Activated CD8-positive, alpha-beta T cell treated with anti-CD3 and anti-CD28 coated beads for 36 hours (primary cell): ENCODE results near the gene MICAL1. TPM values are rescaled to one million over a fixed set of nuclear protein-coding genes. Genes with fewer than 3 reads are reported as not detected.

Experiments used
- ATAC-seq: fragments of 200-7000 bp; cut with Tn5 transposase; one replicate; pipeline ENCODE4 v1.10.0; 2021; ENCODE audit warnings: mild to moderate bottlenecking, moderate library complexity
- CTCF ChIA-PET: fragments of 350-600 bp; sonication (Branson Sonifier 250); formaldehyde crosslinking; loops from one replicate; lab custom pipeline; 2021; ENCODE audit warnings: antibody characterized with exemption; lab: Charles Lee
- POLR2A ChIA-PET: fragments of 350-600 bp; sonication (Branson Sonifier 250); formaldehyde crosslinking; loops from one replicate; lab custom pipeline; 2021; ENCODE audit warnings: antibody characterized with exemption; lab: Charles Lee
- DNase-seq: peaks from one replicate; pipeline ENCODE4 v3.0.0-alpha.2; 2020
- H3K27ac Mint-ChIP-seq: one replicate; pipeline ENCODE4 v1.8.0; 2021; ENCODE audit warnings: mild to moderate bottlenecking, mixed read lengths
- H3K27me3 Mint-ChIP-seq: one replicate; pipeline ENCODE4 v1.8.0; 2021; ENCODE audit warnings: mixed read lengths
- H3K36me3 Mint-ChIP-seq: one replicate; pipeline ENCODE4 v1.8.0; 2021; ENCODE audit warnings: low read depth, mixed read lengths
- H3K4me1 Mint-ChIP-seq: one replicate; pipeline ENCODE4 v1.8.0; 2021; ENCODE audit warnings: low read depth, mixed read lengths
- H3K4me3 Mint-ChIP-seq: one replicate; pipeline ENCODE4 v1.8.0; 2021; ENCODE audit warnings: mild to moderate bottlenecking, moderate library complexity, mixed read lengths
- H3K9me3 Mint-ChIP-seq: one replicate; pipeline ENCODE4 v1.8.0; 2021; ENCODE audit warnings: mixed read lengths
- CTCF ChIP-seq: fragments of 200-600 bp; IDR thresholded peaks from one replicate; pipeline ENCODE4 v1.8.0; 2022; ENCODE audit warnings: antibody characterized with exemption, mild to moderate bottlenecking
- intact Hi-C: fragments of 100-400 bp; cut with micrococcal nuclease; formaldehyde crosslinking; loops from one replicate; pipeline ENCODE4 v1.10.0; 2022
- total RNA-seq, 2 experiments: library from RNA; stranded (reverse); gene quantifications; one replicate each; pipeline ENCODE4 v1.2.3, GENCODE V29; 2021

The MICAL1 gene
- total RNA-seq, 2 experiments from 2014 or later, result 17.7 TPM

GRCh38 chr6:109428889-109429477, 26.6 kb downstream of the MICAL1 start:
- Mint-ChIP-seq H3K27ac (no peak overlapping the region), H3K27me3 (no peaks in the 10 kb centered on the region), H3K4me3 (no peak overlapping the region), H3K36me3 (no peaks in the 10 kb centered on the region), H3K4me1 (peaks cover 5% of the 10 kb centered on the region), H3K9me3 (no peaks in the 10 kb centered on the region)
- intact Hi-C loops, result no loop called here
- ChIA-PET POLR2A (interaction anchor here (1.5 kb wide), 1 partner anchor 12 kb away, joined by 3 read pairs; the partner anchor contains the start of gene SMPD2), CTCF (interaction anchor here (0.7 kb wide), 1 partner anchor 89 kb away, joined by 3 read pairs; no protein-coding TSS in a partner anchor)
- ATAC-seq (no peak), DNase-seq (no peak)
- no peak for TF ChIP-seq CTCF

GRCh38 chr6:109424946-109425345, 30.6 kb downstream of the MICAL1 start:
- POLR2A ChIA-PET, result interaction anchor here (0.6 kb wide), 1 partner anchor 1158 kb away, joined by 3 read pairs; no protein-coding TSS in a partner anchor
- H3K4me3 Mint-ChIP-seq, result no peak overlapping the region
- H3K9me3 Mint-ChIP-seq, result no peaks in the 10 kb centered on the region
- no peaks in the 10 kb centered on the region for H3K36me3 Mint-ChIP-seq
- DNase-seq, result no peak
- H3K27ac Mint-ChIP-seq, result no peak overlapping the region
- ATAC-seq, result no peak
- TF ChIP-seq CTCF, result no peak
- no peaks in the 10 kb centered on the region for H3K27me3 Mint-ChIP-seq
- CTCF ChIA-PET, result no interaction called here
- H3K4me1 Mint-ChIP-seq, result peaks cover 5% of the 10 kb centered on the region
- intact Hi-C loops, result no loop called here

GRCh38 chr6:109421184-109421583, 34.4 kb downstream of the MICAL1 start:
- Mint-ChIP-seq H3K27ac (no peak overlapping the region), H3K27me3 (no peaks in the 10 kb centered on the region), H3K4me1 (peaks cover 4% of the 10 kb centered on the region), H3K36me3 (no peaks in the 10 kb centered on the region), H3K9me3 (no peaks in the 10 kb centered on the region), H3K4me3 (no peak overlapping the region)
- ATAC-seq (no peak), DNase-seq (no peak)
- CTCF ChIA-PET, result interaction anchor here (1.3 kb wide), 1 partner anchor 234 kb away, joined by 3 read pairs; no protein-coding TSS in a partner anchor
- TF ChIP-seq CTCF, result no peak
- POLR2A ChIA-PET, result interaction anchor here (0.6 kb wide), 1 partner anchor 615 kb away, joined by 3 read pairs; no protein-coding TSS in a partner anchor
- intact Hi-C loops, result no loop called here

- Mint-ChIP-seq H3K4me1 (peaks cover under 1% of the 10 kb centered on the region), H3K4me3 (no peak overlapping the region), H3K36me3 (no peaks in the 10 kb centered on the region), H3K9me3 (no peaks in the 10 kb centered on the region), H3K27me3 (no peaks in the 10 kb centered on the region), H3K27ac (no peak overlapping the region)
- TF ChIP-seq CTCF, result no peak
- ChIA-PET CTCF (no interaction called here), POLR2A (interaction anchor here (0.6 kb wide), 1 partner anchor 615 kb away, joined by 3 read pairs; no protein-coding TSS in a partner anchor)
- no peak for ATAC-seq
- no peak for DNase-seq
- intact Hi-C loops, result no loop called here
Measured at GRCh38 chr6:109420751-109421150, 34.8 kb downstream of the MICAL1 start.

GRCh38 chr6:109417646-109418045, 37.9 kb downstream of the MICAL1 start:
- H3K36me3 Mint-ChIP-seq, result no peaks in the 10 kb centered on the region
- TF ChIP-seq CTCF, result no peak
- ATAC-seq (no peak), DNase-seq (no peak)
- no peaks in the 10 kb centered on the region for H3K27me3 Mint-ChIP-seq
- no peaks in the 10 kb centered on the region for H3K4me1 Mint-ChIP-seq
- CTCF ChIA-PET, result no interaction called here
- POLR2A ChIA-PET, result interaction anchor here (1.3 kb wide), 1 partner anchor 34 kb away, joined by 3 read pairs; no protein-coding TSS in a partner anchor
- H3K27ac Mint-ChIP-seq, result no peak overlapping the region
- no peak overlapping the region for H3K4me3 Mint-ChIP-seq
- intact Hi-C loops, result no loop called here
- H3K9me3 Mint-ChIP-seq, result no peaks in the 10 kb centered on the region
